GM19239 (cell line): ENCODE measurements around the gene CTNNA1.
"Not testable (repeated sequence)": the region's sequence is repeated elsewhere in the genome, so short reads cannot be mapped to it uniquely, and the experiment has no call there.

Experiments
- DNase-seq: peaks from one replicate; pipeline ENCODE4 v3.0.0; 2011; ENCODE audit warnings: low spot score; ENCODE audit not compliant: insufficient read length
- FAIRE-seq: peaks from 2 replicates; lab custom pipeline; 2011; peaks lifted over from hg19 to GRCh38; lab: Jason Lieb, UNC

The CTNNA1 gene, protein sequence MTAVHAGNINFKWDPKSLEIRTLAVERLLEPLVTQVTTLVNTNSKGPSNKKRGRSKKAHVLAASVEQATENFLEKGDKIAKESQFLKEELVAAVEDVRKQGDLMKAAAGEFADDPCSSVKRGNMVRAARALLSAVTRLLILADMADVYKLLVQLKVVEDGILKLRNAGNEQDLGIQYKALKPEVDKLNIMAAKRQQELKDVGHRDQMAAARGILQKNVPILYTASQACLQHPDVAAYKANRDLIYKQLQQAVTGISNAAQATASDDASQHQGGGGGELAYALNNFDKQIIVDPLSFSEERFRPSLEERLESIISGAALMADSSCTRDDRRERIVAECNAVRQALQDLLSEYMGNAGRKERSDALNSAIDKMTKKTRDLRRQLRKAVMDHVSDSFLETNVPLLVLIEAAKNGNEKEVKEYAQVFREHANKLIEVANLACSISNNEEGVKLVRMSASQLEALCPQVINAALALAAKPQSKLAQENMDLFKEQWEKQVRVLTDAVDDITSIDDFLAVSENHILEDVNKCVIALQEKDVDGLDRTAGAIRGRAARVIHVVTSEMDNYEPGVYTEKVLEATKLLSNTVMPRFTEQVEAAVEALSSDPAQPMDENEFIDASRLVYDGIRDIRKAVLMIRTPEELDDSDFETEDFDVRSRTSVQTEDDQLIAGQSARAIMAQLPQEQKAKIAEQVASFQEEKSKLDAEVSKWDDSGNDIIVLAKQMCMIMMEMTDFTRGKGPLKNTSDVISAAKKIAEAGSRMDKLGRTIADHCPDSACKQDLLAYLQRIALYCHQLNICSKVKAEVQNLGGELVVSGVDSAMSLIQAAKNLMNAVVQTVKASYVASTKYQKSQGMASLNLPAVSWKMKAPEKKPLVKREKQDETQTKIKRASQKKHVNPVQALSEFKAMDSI

DNA sequence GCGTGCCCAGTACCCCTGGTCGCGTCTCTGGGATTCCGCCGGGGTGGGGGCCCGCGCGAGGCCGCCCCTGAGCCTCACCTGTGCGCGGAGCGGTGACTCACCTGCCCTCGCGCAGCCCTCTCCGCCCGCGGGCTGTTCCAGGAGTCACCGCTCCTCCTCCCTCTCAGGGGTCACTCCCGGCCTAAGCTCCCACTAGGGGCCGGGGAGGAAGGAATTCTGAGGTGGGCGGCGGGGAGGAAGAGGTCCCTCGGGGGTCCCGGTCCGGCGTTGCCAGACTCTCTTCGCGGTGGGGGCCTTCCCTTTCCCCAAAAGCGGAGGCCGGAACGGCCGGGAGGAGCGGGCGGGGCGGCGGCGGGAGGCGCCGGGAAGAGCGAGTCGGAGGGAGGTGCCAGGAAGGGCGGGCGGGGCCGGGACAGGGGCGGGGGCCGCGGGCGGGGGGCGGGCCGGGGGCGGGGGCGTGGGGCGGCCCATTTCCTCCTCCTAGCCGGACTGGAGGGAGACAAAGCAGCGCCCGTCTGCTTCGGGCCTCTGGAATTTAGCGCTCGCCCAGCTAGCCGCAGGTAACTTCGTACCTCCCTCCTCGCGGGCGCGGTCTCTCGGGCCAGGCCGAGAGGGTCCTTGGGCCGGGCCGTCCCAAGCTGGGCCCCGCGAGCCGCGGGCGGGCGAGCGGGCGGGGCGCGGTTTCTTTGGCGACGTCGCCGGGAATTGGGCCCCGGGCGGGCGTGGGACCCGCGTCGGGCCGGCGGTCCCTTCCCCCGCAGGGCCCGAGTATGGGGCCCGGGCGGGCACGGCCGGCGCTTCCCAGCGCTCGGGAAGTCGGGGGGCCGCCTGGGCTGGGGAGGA lies at the start of gene CTNNA1:
CTNNA1 (plus strand) TSS at position 475 of the 843 bp plus-strand sequence. CDS start 28,500 bp downstream, outside the sequence.
- peak; percentile 83 for DNase-seq
- FAIRE-seq: no peak

DNA sequence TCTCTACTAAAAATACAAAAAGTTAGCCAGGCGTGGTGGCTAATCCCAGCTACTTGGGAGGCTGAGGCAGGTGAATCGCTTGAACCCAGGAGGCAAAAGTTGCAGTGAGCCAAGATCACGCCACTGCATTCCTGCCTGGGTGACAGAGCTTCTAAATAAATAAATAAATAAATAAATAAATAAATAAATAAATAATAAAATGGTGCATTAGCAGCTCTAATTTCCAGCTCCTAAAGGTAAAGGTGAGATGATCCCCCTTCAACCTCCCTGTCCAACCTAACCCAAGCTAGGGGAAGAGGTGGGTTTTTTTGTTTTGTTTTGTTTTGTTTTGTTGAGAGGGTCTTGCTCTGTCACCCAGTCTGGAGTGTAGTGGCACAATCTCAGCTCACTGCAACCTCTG lies 49.4 kb upstream of the CTNNA1 start:
- FAIRE-seq, DNase-seq: not testable (repeated sequence)

DNA sequence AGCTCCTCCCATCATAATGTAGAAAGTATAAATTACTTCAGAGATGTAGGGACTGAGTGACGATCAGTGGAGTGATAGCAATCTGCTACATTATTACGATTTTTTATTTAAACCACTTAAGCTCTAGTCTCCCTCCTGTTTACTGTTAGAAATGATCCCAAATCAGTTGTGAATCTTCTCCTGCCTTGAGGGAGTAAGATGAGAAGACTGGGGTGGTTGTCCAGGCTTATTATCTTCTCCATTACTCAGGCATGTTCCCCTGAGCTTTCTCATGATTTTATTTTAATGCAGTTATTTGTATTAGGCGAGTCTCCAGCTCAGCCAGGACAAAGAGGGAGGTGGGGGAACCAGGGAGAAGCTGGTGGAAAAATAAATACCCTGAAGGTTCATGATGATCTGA lies 48.2 kb upstream of the CTNNA1 start:
- no peak for FAIRE-seq
- no peak for DNase-seq

DNA sequence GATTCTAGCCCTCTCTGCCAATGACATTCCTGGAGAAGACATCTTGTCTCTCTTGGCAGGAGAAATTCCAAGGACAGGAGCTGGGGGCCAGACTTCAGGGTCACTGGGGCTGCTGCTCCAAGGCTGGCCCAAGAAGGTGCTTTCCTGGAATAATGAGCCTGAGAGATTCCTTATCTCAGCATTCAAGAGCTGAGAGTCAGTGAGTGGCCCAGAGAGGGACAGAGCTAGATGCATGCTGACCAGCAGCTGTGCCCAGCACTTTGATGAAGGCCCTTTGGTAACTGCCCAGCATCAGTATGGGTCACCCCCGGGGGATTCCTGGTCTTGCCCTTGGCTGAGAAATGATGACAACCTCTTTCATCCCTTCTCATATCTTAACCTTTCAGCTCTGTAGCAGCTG lies 47.7 kb upstream of the CTNNA1 start:
- FAIRE-seq (no peak), DNase-seq (no peak)

DNA sequence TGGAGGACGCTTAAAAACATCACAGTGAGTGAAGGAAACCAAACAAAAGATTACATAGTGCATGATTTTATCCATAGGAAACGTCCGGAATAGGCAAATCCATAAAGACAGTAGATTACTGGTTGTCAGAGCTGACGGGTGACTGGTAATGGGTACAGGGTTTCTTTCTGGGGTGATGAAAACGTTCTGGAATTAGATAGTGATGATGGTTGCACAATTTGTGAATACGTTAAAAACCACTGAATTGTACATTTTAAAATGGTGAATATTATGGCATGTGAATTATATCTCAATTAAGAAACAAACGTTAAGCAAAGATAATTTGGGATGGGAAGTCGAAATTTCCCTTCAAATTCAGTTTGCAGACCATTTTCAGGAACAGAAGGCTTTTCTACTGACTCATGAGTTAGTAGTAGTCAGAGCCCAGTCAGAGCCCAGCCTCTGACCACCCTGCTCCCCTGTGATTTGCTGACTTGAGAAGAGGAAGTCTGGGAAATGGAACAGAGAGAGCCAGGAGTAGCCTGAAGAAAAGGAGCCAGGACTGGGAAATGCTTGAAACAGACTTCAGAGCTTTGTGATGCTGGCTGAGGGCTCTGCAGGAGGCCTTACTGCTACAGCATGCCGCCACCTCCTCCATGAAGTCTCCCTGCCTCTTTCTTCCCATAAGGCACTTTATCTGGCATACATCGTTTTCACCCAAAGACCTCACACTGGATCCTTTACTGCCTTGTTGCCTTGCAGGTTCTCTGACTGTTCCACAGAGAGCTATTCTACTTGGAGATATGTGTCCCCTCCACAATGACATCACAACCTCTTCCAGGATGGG lies 46.4 kb upstream of the CTNNA1 start:
- no peak for DNase-seq
- no peak for FAIRE-seq

DNA sequence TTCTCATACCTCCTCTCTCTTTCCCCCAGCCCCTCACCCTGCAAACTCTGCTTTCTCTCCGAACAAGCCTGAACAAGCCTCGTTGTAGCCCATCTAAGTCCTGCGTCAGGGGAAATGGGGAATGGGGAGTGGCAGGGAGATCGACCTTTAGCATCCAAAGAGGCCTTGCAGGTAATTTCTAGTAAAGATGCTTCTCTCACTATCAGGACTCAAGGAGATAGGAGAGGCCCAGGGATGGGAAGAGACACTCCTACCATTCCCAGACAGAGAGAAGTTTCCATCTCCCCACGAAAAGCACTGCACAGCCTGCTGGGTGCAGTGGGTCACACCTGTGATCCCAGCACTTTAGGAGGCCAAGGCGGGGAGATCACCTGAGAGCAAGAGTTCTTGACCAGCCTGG lies 44.4 kb upstream of the CTNNA1 start:
- FAIRE-seq: no peak
- DNase-seq: no peak

DNA sequence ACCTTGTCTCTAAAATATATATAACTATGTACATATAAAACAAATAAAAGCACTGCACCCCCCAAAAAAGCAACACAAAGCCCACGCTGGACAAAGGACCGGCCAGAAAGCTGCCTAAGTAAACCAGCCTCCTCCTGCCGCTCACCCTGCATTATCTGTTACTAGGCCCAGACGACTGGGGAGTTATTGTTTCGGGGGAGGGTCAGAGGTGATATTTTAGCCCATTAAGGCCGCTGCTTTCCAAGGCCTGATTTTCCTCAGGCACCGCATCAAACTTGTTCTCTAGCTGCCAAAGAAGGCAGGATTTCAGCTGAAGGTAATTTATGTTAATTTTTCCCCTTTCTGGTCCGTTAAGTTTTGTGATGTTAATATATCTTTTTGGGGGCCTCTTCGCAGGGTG lies 44.0 kb upstream of the CTNNA1 start:
- DNase-seq: no peak
- FAIRE-seq: no peak

DNA sequence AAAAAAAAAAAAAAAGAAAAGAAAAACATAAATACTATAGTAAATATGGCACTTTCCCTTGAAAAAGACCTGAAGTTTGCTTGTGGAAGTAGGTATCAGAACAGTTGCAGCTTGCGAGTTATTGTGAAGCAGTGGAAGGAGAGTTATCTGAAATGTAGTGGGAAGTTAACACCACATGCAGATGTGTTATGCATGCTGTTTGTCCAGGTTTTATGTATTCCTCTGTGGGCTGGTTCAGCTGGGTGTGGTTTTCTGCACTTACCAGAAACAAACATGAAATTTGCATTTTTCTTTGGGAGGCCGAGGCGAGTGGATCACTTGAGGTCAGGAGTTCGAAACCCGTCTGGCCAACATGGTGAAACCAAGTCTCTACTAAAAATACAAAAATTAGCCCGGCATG lies 42.1 kb upstream of the CTNNA1 start:
- no peak for DNase-seq
- FAIRE-seq: no peak

DNA sequence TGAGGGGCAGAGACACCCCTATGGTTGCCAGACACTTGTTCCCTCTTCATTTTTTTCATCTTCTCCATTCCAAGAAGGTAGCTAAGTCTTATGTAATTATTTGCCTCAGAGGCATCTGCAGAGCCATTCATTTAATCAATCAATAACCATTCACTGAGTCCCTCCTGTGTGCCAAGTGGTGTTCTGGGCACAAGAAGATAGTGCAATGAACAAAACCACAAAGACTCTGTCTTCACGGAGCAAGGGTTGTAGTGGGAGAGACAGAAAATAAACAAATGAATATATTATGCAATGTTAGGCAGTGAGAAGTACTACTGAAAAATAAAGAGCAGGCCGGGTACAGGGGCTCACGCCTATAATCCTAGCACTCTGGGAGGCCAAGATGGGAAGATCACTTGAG lies 41.4 kb upstream of the CTNNA1 start:
- DNase-seq (no peak), FAIRE-seq (no peak)

DNA sequence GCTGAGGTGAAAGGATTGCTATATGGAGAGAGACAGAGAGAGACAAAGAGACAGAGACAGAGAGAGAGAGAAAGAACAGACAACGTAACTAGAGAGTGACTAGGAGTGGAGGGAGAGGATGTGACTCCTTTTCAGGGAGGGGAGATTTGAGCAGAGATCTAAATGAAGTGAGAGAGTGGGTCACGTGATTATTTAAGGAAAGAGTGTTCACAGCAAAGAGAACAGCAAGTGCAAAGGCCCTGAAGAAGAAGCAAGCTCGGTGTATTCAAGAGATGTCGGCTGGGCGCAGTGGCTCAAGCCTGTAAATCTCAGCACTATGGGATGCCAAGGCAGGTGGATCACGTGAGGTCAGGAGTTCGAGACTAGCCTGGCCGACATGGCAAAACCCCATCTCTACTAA lies 40.9 kb upstream of the CTNNA1 start:
- no peak for DNase-seq
- no peak for FAIRE-seq

DNA sequence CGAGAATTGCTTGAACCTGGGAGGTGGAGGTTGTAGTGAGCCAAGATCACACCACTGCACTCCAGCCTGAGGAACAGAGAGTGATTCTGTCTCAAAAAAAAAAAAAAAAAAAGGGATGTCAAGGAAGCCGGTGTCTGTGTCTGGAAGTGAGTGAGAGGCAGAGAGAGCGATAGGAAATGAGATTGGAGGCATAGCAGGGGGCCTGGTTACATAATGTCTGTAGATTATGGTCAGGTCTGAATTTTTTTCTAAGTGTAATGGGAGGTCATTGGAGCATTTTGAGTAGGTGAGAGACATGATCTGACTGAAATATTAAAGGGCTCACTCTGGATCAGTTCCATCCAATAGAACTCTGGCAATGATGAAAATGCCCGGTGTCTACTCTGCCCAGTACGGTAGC lies 40.4 kb upstream of the CTNNA1 start:
- FAIRE-seq (no peak), DNase-seq (no peak)

DNA sequence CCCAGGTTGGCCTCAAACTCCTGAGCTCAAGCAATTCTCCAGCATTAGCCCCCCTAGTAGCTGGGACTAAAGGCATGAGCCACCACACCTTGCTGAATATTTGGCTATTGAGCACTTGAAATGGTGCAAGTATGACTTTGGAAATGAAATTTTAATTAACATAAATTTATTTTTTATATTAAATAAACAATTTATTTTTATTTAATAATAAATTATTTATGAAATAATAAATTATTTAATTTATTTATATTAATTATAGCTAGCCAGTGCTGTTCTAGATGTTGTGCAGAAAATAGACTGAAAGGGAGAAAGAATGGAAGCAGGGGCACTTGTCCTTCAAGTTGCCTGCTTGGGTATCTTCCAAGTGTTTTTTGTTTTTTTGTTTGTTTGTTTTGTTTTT lies 40.0 kb upstream of the CTNNA1 start:
- DNase-seq (no peak), FAIRE-seq (no peak)

DNA sequence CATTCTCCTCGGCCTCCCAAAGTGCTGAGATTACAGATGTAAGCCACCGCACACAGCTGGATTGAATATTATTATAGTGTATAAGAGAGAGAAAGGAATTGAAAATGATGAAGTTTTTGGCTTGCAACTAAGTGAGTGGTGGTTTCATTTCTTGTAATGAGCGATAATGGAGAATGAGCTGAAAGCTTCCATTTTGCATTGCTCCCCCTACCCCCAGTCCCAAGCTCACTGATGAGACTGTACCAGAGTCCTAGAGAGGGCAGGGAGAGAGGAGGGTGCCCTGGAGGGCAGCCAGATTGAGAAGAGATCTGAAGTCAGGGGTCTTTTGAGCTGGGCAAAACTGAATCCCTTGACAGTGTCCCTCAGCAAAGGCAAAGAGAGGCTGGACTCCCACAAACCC lies 38.5 kb upstream of the CTNNA1 start:
- FAIRE-seq (no peak), DNase-seq (no peak)

DNA sequence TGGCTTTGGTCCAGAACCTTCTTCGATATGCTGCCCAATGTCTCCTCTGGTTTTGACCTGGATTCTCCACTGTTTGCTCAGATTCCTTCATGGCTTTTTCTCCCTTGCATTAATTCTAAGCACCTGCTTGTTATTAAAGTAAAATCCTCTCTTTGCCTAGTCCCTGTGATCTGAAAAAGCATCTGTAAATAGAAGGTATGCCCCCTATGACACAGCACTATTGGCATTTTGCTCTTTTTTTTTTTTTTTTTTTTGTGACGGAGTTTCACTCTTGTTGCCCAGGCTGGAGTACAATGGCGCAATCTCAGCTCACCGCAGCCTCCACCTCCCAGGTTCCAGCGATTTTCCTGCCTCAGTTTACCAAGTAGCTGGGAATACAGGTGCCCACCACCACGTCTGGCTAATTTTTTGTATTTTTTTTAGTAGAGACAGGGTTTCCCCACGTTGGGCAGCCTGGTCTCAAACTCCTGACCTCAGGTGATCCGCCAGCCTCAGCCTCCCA lies 37.2 kb upstream of the CTNNA1 start:
- not testable (repeated sequence) for DNase-seq, FAIRE-seq

DNA sequence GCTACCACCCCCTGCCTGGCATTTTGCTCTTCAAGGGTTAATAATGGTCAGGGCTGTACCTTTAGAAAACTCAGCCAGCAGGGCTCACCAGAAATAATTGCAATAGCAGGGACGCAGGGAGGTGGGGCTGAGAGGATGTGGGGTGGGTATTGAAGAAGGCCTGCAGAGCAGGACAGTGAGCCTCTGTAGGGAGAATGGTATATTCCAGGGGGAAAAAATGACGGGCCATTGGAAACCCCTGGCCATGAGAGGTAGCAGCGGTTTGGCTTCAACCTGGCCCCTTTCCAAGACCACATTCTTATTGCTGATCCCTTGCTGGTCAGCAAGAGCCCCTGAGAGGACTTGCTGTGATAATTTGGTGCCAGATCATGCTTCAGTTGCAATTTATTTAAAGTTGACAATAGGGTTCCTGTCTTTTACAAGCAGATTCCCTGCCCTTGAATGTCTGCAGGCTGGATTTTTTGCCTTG lies 36.7 kb upstream of the CTNNA1 start:
- FAIRE-seq: no peak
- DNase-seq: no peak

DNA sequence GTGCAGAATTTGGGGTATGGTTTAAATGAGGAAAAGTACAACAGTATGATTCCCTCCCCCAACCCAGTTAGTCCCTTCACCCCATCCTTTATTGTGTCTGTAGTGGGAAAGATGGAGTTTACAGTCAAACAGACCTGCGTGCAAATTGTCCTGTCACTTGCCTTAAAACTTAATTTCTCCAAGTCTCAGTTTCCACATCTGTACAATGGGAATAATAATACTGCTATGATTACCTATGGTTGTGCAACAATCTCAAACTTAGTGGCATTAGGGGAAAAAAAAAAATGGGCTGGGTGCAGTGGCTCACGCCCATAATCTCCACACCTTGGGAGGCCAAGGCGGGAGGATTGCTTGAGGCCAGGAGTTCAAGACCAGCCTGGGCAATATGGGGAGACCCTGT lies 35.8 kb upstream of the CTNNA1 start:
- no peak for DNase-seq
- no peak for FAIRE-seq

DNA sequence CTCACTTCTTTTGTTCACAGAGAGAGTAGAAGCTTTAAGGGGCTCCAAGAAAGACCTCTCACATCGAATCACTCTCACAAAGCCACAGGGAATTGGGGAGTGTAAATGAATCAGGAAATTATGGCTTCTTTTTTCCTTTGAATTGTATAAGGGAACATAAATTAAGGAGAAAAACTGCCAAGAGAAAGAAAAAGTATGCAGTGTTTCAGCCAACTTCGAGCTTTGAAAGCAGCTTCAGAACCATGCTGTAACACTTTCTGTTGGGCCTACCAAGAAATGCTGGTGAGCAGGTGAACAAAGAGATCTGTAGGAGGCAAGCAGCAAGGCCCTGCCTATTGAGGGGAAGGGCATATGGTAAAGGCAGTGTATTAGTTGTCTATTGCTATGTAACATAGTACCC lies 33.4 kb upstream of the CTNNA1 start:
- no peak for DNase-seq
- FAIRE-seq: no peak

DNA sequence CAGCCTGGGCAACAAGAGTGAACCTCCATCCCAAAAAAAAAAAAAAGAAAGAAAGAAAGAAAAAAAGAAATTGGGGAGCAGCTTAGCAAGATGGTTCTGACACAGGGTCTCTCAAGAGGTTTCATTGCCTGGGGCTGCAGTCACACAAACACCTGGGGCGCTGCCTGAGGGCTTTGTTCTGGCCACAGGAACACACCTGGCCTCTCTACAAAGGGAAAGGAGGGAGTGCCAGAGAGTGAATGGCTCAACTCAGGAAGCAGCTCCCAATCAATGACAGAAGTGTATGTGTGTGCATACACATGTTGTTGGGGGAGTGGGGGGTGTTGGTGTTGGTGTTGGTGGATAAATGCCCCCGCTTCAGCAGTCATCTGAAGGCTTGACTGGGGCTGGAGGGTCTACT lies 32.4 kb upstream of the CTNNA1 start:
- FAIRE-seq: no peak
- no peak for DNase-seq

DNA sequence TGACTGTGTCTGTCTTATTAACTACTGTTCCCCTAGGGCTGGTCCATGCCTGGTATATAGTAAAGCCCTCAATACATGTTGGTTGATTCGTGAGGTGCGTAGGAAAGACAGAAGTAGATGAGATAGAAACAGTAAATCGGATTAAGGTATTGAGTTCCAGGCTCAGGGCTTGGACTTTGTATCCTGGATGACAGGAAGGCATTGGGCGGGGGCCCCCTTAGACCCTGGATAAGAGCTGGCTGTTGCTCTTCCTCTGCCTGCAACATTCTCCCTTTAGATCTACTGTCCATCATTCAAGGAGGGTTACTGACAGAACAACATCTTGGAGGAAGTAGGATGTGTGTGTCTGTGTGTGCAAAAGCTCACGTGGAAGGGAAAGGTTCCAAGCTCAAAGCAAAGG lies 31.2 kb upstream of the CTNNA1 start:
- no peak for DNase-seq
- FAIRE-seq: no peak
